Measurements from ENCODE around the gene CFL1. TPM values are rescaled to one million over a fixed set of nuclear protein-coding genes. Genes with fewer than 3 reads are reported as not detected.

CFL1 gene
- total and polyA plus RNA-seq, 10 of the 15 experiments (the other 5 are each of a cell fraction or from before 2014, with no cell fraction given) = 164 to 2,994 (median 1,500) TPM

- H3K9ac ChIP-seq (ENCODE audit: control insufficient read depth, insufficient read depth, low read length) = no peak overlapping the region
- in situ Hi-C loops (cut with MboI) (no loop called here), intact Hi-C loops (cut with micrococcal nuclease; ENCODE audit: unreplicated experiment) (no loop called here)
- TF ChIP-seq TAF1 (IDR thresholded peaks at IDR 0.05; ENCODE audit: borderline replicate concordance, low read depth, low read length) (no peak), NBN (IDR thresholded peaks at IDR 0.05) (no peak), PRDM15 (CRISPR knock-in tag; IDR thresholded peaks at IDR 0.05) (no peak), FOXK2 (IDR thresholded peaks at IDR 0.05) (no peak), ZNF384 (IDR thresholded peaks at IDR 0.05; ENCODE audit: borderline replicate concordance, low read depth, low read length) (no peak), RAD51 (IDR thresholded peaks at IDR 0.05) (no peak), ZBED1 (IDR thresholded peaks at IDR 0.05; ENCODE audit: borderline replicate concordance) (no peak), MTA2 (IDR thresholded peaks at IDR 0.05; ENCODE audit: low read depth) (no peak), SP1 (IDR thresholded peaks at IDR 0.05; ENCODE audit: low read depth, low read length) (no peak)
- TF ChIP-seq, protein P1, sequence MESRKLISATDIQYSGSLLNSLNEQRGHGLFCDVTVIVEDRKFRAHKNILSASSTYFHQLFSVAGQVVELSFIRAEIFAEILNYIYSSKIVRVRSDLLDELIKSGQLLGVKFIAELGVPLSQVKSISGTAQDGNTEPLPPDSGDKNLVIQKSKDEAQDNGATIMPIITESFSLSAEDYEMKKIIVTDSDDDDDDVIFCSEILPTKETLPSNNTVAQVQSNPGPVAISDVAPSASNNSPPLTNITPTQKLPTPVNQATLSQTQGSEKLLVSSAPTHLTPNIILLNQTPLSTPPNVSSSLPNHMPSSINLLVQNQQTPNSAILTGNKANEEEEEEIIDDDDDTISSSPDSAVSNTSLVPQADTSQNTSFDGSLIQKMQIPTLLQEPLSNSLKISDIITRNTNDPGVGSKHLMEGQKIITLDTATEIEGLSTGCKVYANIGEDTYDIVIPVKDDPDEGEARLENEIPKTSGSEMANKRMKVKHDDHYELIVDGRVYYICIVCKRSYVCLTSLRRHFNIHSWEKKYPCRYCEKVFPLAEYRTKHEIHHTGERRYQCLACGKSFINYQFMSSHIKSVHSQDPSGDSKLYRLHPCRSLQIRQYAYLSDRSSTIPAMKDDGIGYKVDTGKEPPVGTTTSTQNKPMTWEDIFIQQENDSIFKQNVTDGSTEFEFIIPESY (IDR thresholded peaks at IDR 0.05) = no peak
- TF ChIP-seq, protein P2, sequence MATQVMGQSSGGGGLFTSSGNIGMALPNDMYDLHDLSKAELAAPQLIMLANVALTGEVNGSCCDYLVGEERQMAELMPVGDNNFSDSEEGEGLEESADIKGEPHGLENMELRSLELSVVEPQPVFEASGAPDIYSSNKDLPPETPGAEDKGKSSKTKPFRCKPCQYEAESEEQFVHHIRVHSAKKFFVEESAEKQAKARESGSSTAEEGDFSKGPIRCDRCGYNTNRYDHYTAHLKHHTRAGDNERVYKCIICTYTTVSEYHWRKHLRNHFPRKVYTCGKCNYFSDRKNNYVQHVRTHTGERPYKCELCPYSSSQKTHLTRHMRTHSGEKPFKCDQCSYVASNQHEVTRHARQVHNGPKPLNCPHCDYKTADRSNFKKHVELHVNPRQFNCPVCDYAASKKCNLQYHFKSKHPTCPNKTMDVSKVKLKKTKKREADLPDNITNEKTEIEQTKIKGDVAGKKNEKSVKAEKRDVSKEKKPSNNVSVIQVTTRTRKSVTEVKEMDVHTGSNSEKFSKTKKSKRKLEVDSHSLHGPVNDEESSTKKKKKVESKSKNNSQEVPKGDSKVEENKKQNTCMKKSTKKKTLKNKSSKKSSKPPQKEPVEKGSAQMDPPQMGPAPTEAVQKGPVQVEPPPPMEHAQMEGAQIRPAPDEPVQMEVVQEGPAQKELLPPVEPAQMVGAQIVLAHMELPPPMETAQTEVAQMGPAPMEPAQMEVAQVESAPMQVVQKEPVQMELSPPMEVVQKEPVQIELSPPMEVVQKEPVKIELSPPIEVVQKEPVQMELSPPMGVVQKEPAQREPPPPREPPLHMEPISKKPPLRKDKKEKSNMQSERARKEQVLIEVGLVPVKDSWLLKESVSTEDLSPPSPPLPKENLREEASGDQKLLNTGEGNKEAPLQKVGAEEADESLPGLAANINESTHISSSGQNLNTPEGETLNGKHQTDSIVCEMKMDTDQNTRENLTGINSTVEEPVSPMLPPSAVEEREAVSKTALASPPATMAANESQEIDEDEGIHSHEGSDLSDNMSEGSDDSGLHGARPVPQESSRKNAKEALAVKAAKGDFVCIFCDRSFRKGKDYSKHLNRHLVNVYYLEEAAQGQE (IDR thresholded peaks at IDR 0.05; ENCODE audit: low read depth, low read length) = no peak
- H3K27me3 ChIP-seq (replicated peaks in 1 of 2; ENCODE audit: control insufficient read depth in 2 of 2, insufficient read depth in 2 of 2, low read length in 1 of 2) = no peaks in the 10 kb centered on the region; a peak in 1 of 4 replicates
- H4K20me1 ChIP-seq (ENCODE audit: control insufficient read depth, insufficient read depth) = no peaks in the 10 kb centered on the region
- no peaks in the 10 kb centered on the region for H3K36me3 ChIP-seq (ENCODE audit: control insufficient read depth in 2 of 2, insufficient read depth in 2 of 2, low read length in 1 of 2)
- BruUV-seq (replicated peaks) = no TSS peak
- peaks cover 3% of the 10 kb centered on the region; the same call in 1 of the 2 replicates for H3K4me1 ChIP-seq (ENCODE audit: control insufficient read depth, insufficient read depth, low read length)
- H3K4me2 ChIP-seq (ENCODE audit: control insufficient read depth, insufficient read depth) = no peak overlapping the region
- FAIRE-seq = no peak
- no peaks in the 10 kb centered on the region for H3K79me2 ChIP-seq (ENCODE audit: control insufficient read depth, insufficient read depth, low read length)
- no peaks in the 10 kb centered on the region for H3K9me3 ChIP-seq (replicated peaks; ENCODE audit: control insufficient read depth, insufficient read depth, low read length)
- POLR2A ChIA-PET = interaction anchor here (1.2 to 1.5 kb wide), 3 partner anchors 14 to 34 kb away, joined by 4 to 5 read pairs (median 5); no protein-coding TSS in a partner anchor
- SMC1A ChIA-PET (ENCODE audit: uncharacterized antibody, unreplicated experiment) = interaction anchor here (0.9 to 5.3 kb wide), 3 partner anchors 34 to 37 kb away, joined by 3 to 41 read pairs (median 3); no protein-coding TSS in a partner anchor
- no peak for ATAC-seq
- RAD21 ChIA-PET (ENCODE audit: unreplicated experiment) = interaction anchor here (1.5 to 2.1 kb wide), 2 partner anchors 25 to 34 kb away, joined by 3 to 7 read pairs; no protein-coding TSS in a partner anchor
- no peak overlapping the region for H3K4me3 ChIP-seq
- no peak overlapping the region for H2AFZ ChIP-seq (ENCODE audit: control insufficient read depth, low read depth, low read length)
- CTCF ChIA-PET = interaction anchor here (1.8 to 7.2 kb wide), 4 partner anchors 11 to 44 kb away, joined by 11 to 192 read pairs (median 24); partner anchors contain the start of gene AP5B1
- WGBS (ENCODE audit: insufficient coverage, insufficient replicate concordance, low lambda C conversion rate, missing lambda C conversion rate) = 51% methylated on average over 18 of the region's 18 CpGs
- no peak overlapping the region for H3K27ac ChIP-seq (ENCODE audit: control insufficient read depth, insufficient read depth)
- DNase-seq (ENCODE audit: low read depth, low spot score) = no peak
Observed at GRCh38 chr11:65814131-65814985, 43.6 kb downstream of the CFL1 start.

All from GM12878 (cell line).